Activated T-helper 1 cell treated with anti-CD3 and anti-CD28 coated beads, Interleukin-2, amount 50 U/mL, for 16 hours (primary cell): ENCODE results near the gene KCNH1.

ENCODE experiments used
- DNase-seq, 2 donors: peaks; one replicate each; pipeline ENCODE4 v3.0.0-alpha.2; 2020; ENCODE audit warnings: low read depth in 1 of 2, low spot score in 1 of 2

The KCNH1 gene

GRCh38 chr1:211133836-211134669 lies at the start of gene KCNH1:
Gene KCNH1, minus strand, starts transcription at chr1:211134148. Its CDS starts 203 bp downstream, at chr1:211133945.
- peak; percentile 45 to 60 for DNase-seq

- DNase-seq: no peak
These were observed 48.8 kb upstream of the KCNH1 start for GRCh38 chr1:211182746-211183145.

GRCh38 chr1:211174375-211174774 lies 40.4 kb upstream of the KCNH1 start:
- no peak for DNase-seq

GRCh38 chr1:211172657-211173056 lies 38.7 kb upstream of the KCNH1 start:
- DNase-seq: no peak

GRCh38 chr1:211169353-211169752 lies 35.4 kb upstream of the KCNH1 start:
- DNase-seq: no peak

- no peak for DNase-seq
These were observed 24.9 kb upstream of the KCNH1 start for GRCh38 chr1:211158866-211159265.

GRCh38 chr1:211155040-211155439 lies 21.1 kb upstream of the KCNH1 start:
- no peak for DNase-seq

GRCh38 chr1:211153932-211154331 lies 20.0 kb upstream of the KCNH1 start:
- DNase-seq: no peak

GRCh38 chr1:211148366-211148765 lies 14.4 kb upstream of the KCNH1 start:
- DNase-seq: no peak

- DNase-seq: no peak
These were observed 12.0 kb upstream of the KCNH1 start for GRCh38 chr1:211145944-211146343.

- no peak for DNase-seq
These were observed 1.5 kb upstream of the KCNH1 start for GRCh38 chr1:211135342-211135950.

- no peak for DNase-seq
These were observed 534 bp downstream of the KCNH1 start for GRCh38 chr1:211133393-211133835.

- DNase-seq: no peak
These were observed 1.1 kb downstream of the KCNH1 start for GRCh38 chr1:211132721-211133392.

- DNase-seq: no peak
These were observed 4.2 kb downstream of the KCNH1 start for GRCh38 chr1:211129776-211130175.

GRCh38 chr1:211127166-211127565 lies 6.8 kb downstream of the KCNH1 start:
- DNase-seq: no peak

GRCh38 chr1:211126622-211127021 lies 7.3 kb downstream of the KCNH1 start:
- no peak for DNase-seq

- no peak for DNase-seq
These were observed 15.4 kb downstream of the KCNH1 start for GRCh38 chr1:211118407-211119102.

- DNase-seq: no peak
These were observed 19.5 kb downstream of the KCNH1 start for GRCh38 chr1:211114446-211114845.

- DNase-seq: no peak
These were observed 20.4 kb downstream of the KCNH1 start for GRCh38 chr1:211113566-211113965.

- no peak for DNase-seq
These were observed 22.6 kb downstream of the KCNH1 start for GRCh38 chr1:211111351-211111750.

GRCh38 chr1:211101481-211101880 lies 32.5 kb downstream of the KCNH1 start:
- no peak for DNase-seq
